ENCODE results near the gene CLIP1.
A peak's percentile ranks its signal among the peaks of the same experiment; 100 is the strongest.

CLIP1 gene

DNA sequence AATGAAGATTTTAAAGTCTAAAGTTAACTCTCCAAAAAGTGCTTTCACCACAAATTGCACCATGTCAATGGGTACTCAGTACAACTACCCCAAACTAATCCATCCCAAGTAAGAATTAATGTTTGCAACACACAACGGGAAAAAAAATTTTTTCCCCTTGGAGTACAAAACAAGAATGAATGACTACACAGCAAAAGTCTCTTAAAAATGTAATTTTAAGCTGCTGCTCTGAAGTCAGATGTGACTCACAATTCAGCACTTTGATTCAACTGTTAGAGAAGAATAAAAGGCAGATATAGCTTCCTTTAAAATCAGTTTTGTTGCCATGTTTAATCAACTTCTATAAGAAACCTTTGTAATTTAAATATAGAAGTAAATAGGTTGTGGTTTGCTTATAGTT is 113.7 kb downstream of the CLIP1 start:
- peaks cover 82% of the 10 kb centered on the region for H3K36me3 Mint-ChIP-seq (ENCODE audit: low read depth)
- no peaks in the 10 kb centered on the region for H3K4me1 Mint-ChIP-seq (ENCODE audit: low read depth)
- H3K4me3 Mint-ChIP-seq: no peak overlapping the region
- H3K27ac Mint-ChIP-seq: no peak overlapping the region
- no peaks in the 10 kb centered on the region for H3K27me3 Mint-ChIP-seq
- H3K9me3 Mint-ChIP-seq: no peaks in the 10 kb centered on the region
- no peak for DNase-seq

DNA sequence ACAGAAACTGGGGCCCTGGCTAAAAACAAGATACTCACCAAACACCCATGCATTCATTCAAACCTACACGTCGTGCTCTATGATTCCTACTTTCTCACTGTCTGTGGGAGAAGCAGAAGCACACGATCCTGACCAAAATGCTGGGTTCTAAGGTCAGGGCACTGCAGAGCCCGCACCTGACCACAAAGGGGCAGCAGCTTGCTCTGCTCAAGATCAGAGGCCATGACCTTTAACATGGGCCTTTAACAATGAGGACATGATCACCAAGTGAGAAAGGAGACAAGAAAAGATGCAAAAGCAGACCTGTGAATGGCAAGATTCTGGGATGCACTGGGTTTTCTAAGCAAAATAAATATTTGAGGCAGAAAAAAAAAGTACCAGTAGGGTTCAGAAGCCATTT is 116.1 kb downstream of the CLIP1 start:
- peak overlapping the region; percentile 24 for H3K27ac Mint-ChIP-seq
- H3K36me3 Mint-ChIP-seq (ENCODE audit: low read depth): peaks cover 79% of the 10 kb centered on the region
- no peak for DNase-seq
- no peaks in the 10 kb centered on the region for H3K9me3 Mint-ChIP-seq
- H3K4me3 Mint-ChIP-seq: no peak overlapping the region
- no peaks in the 10 kb centered on the region for H3K27me3 Mint-ChIP-seq
- H3K4me1 Mint-ChIP-seq (ENCODE audit: low read depth): no peaks in the 10 kb centered on the region

DNA sequence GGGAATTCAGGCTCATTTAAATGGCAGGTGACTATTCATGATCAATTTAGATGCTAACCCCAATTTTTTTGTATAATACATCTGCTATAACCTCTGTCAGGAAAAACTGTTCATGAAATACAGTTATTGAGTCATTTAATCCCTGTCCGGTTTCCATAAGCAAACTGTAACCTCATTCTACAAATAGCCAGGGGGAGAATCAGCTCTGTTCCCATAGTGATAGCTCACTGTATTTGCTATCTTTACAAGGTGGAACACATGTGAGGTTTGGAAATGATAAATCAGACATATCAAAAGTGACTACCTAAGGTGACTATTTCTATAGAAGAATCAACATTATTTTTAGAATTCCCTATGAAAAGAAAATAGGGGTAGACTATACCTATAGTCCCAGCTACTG is 117.5 kb downstream of the CLIP1 start:
- no peak overlapping the region for H3K27ac Mint-ChIP-seq
- peaks cover 73% of the 10 kb centered on the region for H3K36me3 Mint-ChIP-seq (ENCODE audit: low read depth)

DNA sequence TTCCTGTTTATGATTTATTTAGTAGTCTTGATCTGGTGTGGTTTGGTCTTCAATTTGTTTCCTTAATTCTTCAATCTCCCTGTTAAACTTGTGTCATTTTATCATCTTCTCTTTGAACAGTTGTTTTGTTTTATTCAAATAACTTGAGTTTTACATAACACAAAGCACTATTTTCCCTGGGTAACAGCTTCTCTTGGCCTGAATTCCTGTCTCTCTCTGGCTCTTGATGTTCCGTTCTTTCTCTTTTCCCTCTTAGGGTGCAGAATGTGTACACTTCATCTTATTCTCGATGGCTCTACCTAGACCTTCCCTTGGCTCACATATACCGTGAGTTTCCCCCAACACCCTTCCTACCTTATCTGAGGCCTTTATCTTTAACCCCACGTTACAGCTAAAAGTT is 119.4 kb downstream of the CLIP1 start:
- Mint-ChIP-seq H3K4me1 (ENCODE audit: low read depth) (no peaks in the 10 kb centered on the region), H3K27me3 (no peaks in the 10 kb centered on the region), H3K27ac (no peak overlapping the region), H3K9me3 (no peaks in the 10 kb centered on the region), H3K36me3 (ENCODE audit: low read depth) (peaks cover 72% of the 10 kb centered on the region), H3K4me3 (no peak overlapping the region)
- no peak for DNase-seq

More for the DNA sequence above, 117.5 kb downstream of the CLIP1 start:
- H3K4me1 Mint-ChIP-seq (ENCODE audit: low read depth): no peaks in the 10 kb centered on the region
- H3K4me3 Mint-ChIP-seq: no peak overlapping the region
- no peaks in the 10 kb centered on the region for H3K9me3 Mint-ChIP-seq
- DNase-seq: no peak
- H3K27me3 Mint-ChIP-seq: no peaks in the 10 kb centered on the region

DNA sequence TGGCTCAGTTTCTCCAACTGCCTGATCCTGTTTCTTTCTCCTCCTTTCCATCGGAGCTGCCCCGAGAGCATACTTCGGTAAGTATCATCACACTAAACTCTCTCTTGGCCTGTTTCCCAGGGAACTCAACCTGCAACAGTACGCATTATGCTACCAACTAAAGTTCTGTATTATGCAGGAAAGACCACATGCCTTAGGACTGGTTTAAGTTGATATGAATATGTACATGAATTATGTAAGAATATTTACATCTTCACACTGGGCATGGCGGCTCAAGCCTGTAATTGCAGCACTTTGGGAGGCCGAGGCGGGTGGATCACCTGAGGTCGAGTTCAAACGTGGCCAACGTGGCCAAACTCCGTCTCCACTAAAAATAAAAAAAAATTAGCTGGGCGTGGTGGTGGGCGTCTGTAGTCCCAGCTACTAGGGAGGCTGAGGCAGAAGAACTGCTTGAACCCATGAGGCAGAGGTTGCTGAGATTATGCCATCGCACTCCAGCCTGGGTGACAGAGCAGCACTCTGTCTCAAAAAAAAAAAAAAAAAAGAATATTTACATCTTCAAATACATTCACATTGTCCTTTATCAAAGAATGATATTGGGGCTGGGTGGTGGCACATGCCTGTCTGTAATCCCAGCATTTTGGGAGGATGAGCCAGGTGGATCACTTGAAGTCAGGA is 124.3 kb downstream of the CLIP1 start:
- Mint-ChIP-seq H3K4me1 (ENCODE audit: low read depth) (peaks cover under 1% of the 10 kb centered on the region), H3K9me3 (no peaks in the 10 kb centered on the region), H3K27me3 (no peaks in the 10 kb centered on the region), H3K4me3 (no peak overlapping the region), H3K36me3 (ENCODE audit: low read depth) (peaks cover 64% of the 10 kb centered on the region), H3K27ac (no peak overlapping the region)
- DNase-seq: no peak

DNA sequence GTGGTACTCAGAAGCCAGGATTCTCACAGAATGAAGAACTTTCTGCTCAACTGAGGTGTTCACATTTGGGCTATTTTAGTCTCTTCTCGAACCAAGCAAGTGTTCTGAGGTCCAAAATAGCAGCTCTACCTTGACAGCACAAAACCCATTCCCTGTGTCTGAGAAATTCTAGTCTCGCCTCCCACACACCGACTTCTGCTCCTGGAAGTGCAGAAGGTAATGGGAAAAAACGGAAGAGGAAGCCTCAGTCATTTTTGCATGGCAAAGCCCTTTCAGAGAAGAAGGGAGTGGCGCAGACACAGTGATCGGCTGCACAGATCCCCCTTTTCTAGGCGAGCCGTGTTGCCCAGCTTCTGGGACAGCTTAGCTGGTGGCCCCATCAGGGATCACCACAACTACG is 125.0 kb downstream of the CLIP1 start:
- Mint-ChIP-seq H3K4me3 (no peak overlapping the region), H3K4me1 (ENCODE audit: low read depth) (peaks cover 4% of the 10 kb centered on the region), H3K36me3 (ENCODE audit: low read depth) (peaks cover 65% of the 10 kb centered on the region), H3K27me3 (no peaks in the 10 kb centered on the region), H3K27ac (no peak overlapping the region), H3K9me3 (no peaks in the 10 kb centered on the region)
- no peak for DNase-seq

DNA sequence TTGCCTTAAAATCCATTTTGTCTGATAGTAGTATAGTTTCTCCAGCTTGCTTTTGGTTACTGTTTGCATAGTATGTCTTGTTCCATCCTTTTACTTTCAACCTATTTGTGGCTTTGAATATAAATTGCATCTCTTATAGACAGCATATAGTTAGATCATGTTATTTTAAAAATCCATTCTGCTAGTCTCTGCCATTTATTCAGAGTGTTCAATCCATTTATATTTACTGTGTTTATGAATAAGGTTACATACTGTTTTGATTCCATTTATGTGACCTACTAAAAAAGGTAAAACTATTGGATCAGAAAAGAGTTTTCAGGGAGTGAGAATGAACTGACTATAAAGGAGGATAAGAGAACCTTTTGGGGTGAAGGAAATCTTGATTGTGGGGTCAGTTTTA is 126.6 kb downstream of the CLIP1 start:
- DNase-seq: no peak
- Mint-ChIP-seq H3K9me3 (no peaks in the 10 kb centered on the region), H3K4me3 (no peak overlapping the region), H3K4me1 (ENCODE audit: low read depth) (peaks cover 4% of the 10 kb centered on the region), H3K36me3 (ENCODE audit: low read depth) (peaks cover 68% of the 10 kb centered on the region), H3K27me3 (no peaks in the 10 kb centered on the region), H3K27ac (no peak overlapping the region)

DNA sequence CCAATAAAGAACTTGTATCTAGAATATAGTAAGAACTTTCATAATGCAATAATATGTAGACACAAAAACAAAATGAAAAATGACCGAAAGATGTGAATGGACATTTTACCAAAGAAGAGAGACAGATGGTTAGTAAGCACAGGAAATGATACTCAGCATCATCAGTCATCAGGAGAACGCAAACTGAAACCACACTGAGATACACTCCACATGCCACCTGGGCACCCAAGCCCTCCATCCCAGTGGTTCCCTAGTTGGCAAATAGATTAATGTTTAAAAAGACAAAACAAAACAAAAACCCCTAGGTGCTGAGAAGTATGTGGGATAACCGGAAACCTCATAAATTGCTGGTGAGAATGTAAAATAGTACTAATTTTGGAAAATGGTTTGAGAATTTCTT is 129.4 kb downstream of the CLIP1 start:
- DNase-seq: no peak
- Mint-ChIP-seq H3K36me3 (ENCODE audit: low read depth) (peaks cover 58% of the 10 kb centered on the region), H3K4me3 (no peak overlapping the region), H3K9me3 (no peaks in the 10 kb centered on the region), H3K27ac (peak overlapping the region; percentile 66), H3K27me3 (no peaks in the 10 kb centered on the region), H3K4me1 (ENCODE audit: low read depth) (peaks cover 6% of the 10 kb centered on the region)

DNA sequence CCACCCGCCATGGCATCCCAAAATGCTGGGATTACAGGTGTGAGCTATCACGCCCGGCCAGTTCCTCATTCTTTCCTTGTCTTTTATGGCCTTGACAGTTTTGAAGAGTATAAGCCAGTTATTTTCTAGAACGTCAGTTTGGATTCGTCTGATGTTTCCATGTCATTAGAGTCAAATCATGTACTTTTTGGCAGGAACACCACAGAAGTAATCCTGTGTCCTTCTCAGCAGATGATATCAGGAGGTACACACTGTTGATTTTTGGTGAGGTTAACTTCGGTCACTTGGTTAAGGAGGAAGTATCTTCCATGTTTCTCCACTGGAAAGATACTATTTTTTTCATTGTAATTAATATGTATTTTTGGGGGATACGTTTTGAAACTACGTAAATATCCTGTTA is 131.0 kb downstream of the CLIP1 start:
- Mint-ChIP-seq H3K36me3 (ENCODE audit: low read depth) (peaks cover 56% of the 10 kb centered on the region), H3K4me3 (no peak overlapping the region), H3K9me3 (no peaks in the 10 kb centered on the region), H3K4me1 (ENCODE audit: low read depth) (peaks cover 6% of the 10 kb centered on the region), H3K27me3 (no peaks in the 10 kb centered on the region), H3K27ac (no peak overlapping the region)
- no peak for DNase-seq

DNA sequence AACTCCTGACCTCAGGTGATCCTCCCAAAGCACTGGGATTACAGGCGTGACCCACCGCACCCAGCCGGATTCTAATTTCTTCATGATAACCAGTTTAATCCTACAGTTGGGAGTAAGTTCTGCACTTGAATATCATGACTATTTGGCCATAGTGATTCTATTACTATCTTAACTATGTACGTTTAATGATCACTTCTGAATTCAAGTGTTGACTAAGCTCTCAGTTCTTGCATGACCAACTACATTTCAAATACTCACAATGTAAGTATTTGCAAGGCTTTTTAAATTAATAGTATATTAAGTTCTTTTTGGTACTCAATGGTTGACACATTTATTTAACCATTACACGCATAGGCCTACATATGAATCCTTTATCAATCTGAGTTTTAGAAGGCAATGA is 138.8 kb downstream of the CLIP1 start:
- H3K4me1 Mint-ChIP-seq (ENCODE audit: low read depth): no peaks in the 10 kb centered on the region
- H3K4me3 Mint-ChIP-seq: no peak overlapping the region
- no peaks in the 10 kb centered on the region for H3K27me3 Mint-ChIP-seq
- no peaks in the 10 kb centered on the region for H3K9me3 Mint-ChIP-seq
- H3K27ac Mint-ChIP-seq: no peak overlapping the region
- no peak for DNase-seq
- peaks cover 52% of the 10 kb centered on the region for H3K36me3 Mint-ChIP-seq (ENCODE audit: low read depth)

DNA sequence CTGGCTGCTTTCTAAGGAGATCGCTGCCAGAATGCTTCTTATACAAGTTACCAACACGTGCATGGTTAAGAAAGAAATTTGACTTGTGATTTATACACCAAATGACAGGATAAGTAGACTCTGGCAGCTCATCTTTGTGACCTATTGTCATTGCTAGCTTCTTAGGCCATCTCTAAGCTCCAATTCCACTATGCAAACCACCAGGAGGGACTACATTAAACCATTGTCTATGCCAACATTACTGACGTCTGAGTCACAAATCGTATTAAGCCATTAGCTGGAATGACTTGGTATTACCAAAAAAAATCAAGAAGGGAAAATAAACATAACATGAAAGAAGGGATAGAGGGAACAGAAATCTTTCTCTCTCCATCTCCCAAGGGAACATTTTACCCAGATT is 140.4 kb downstream of the CLIP1 start:
- H3K27ac Mint-ChIP-seq: no peak overlapping the region
- H3K4me1 Mint-ChIP-seq (ENCODE audit: low read depth): no peaks in the 10 kb centered on the region
- peaks cover 52% of the 10 kb centered on the region for H3K36me3 Mint-ChIP-seq (ENCODE audit: low read depth)
- H3K9me3 Mint-ChIP-seq: no peaks in the 10 kb centered on the region
- H3K27me3 Mint-ChIP-seq: no peaks in the 10 kb centered on the region
- no peak overlapping the region for H3K4me3 Mint-ChIP-seq
- no peak for DNase-seq

DNA sequence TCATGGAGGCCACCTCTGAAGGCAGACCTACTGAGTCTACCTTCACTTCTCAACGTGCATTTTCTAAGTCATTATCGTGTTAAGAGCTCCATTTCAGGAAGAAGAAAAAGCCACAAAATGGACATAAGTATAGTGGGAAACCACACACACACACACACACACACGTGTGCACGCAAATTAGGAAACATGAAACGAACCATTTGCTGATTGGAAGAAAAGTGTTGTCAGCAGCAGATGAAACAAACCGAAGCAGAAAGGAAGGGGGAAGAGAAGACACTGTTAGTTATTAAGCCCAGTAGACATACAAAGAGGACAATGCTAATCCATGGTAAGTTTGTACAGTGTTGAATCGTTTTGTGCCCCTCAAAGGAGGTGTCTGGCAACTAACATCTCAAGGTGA is 146.2 kb downstream of the CLIP1 start:
- DNase-seq: no peak
- H3K4me1 Mint-ChIP-seq (ENCODE audit: low read depth): no peaks in the 10 kb centered on the region
- no peak overlapping the region for H3K27ac Mint-ChIP-seq
- no peaks in the 10 kb centered on the region for H3K27me3 Mint-ChIP-seq
- peaks cover 62% of the 10 kb centered on the region for H3K36me3 Mint-ChIP-seq (ENCODE audit: low read depth)
- H3K9me3 Mint-ChIP-seq: no peaks in the 10 kb centered on the region
- no peak overlapping the region for H3K4me3 Mint-ChIP-seq

DNA sequence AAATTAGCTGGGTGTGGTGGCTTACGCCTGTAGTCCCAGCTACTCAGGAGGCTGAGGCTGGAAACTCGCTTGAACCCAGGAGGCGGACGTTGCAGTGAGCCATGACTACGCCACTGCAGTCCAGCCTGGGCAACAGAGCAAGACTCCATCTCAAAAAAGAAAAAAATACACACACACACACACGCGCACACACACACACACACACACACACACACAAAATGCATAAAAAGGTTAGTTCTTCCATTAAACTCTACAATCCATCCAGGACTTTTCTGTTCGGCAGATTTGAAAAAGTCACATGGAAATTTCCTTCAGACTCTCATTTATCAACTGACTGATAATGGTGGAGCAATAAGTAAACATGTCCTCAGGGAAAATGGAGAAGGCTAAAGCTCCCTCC is 147.0 kb downstream of the CLIP1 start:
- Mint-ChIP-seq H3K27ac (no peak overlapping the region), H3K9me3 (no peaks in the 10 kb centered on the region), H3K4me1 (ENCODE audit: low read depth) (no peaks in the 10 kb centered on the region), H3K27me3 (no peaks in the 10 kb centered on the region), H3K36me3 (ENCODE audit: low read depth) (peaks cover 60% of the 10 kb centered on the region), H3K4me3 (no peak overlapping the region)
- no peak for DNase-seq

DNA sequence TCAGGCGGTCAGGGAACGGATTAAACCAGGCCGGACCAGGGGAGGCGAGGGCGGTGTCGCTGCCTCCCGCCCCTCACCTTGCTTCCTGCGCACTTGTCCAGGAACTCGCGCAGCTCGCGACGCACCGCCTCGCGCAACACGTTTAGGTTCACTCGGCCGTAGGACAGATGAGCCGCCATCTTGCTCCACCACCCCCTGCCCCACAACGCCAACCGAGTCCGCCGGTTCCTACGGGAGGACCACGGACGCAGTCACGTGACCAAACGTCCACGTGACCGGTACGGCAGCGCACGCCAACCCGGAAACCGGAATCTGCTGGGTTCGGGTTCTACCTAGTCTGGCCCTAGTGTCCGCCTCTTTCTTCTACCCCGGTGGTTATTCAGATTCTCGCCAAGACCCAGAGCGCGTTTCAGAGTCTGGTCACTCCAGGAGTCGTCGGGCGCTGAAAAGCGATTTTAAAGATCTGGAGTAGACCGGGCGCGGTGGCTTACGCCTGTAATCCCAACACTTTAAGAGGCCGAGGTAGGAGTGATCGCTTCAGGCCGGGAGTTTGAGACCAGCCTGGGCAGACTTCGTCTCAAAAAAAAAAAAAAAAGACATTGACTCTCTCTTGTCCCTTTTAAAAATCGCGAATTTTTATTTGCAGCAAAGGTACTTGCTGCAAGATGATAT is 156.1 kb downstream of the CLIP1 start, which contains the start of gene VPS33A:
VPS33A (minus strand) TSS at position 265 of the 672 bp plus-strand sequence; CDS start at position 179, 86 bp downstream.
- no peaks in the 10 kb centered on the region for H3K9me3 Mint-ChIP-seq
- H3K27me3 Mint-ChIP-seq: peaks cover 2% of the 10 kb centered on the region
- peaks cover 44% of the 10 kb centered on the region for H3K36me3 Mint-ChIP-seq (ENCODE audit: low read depth)
- H3K4me3 Mint-ChIP-seq: peak within 1 kb of the TSS; percentile 91
- DNase-seq: peak; percentile 95
- H3K4me1 Mint-ChIP-seq (ENCODE audit: low read depth): peaks cover 28% of the 10 kb centered on the region
- H3K27ac Mint-ChIP-seq: peak within 1 kb of the TSS; percentile 98

DNA sequence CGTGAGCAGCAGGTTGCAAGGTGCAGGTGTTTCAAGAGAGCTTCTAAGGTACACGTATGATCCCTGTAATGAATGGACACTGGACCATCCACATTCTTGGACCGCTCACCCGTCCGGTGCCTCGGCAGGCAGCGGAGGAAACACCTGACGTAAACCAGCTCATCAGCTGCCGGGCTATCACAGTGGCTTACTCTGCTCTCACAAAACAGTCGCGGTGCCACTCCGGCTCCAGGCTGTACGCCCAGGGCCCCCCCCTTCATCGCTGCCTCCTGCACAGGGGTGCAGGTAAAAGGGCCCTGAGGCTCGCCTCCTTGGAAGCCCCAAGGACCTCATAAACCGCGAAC is 156.6 kb downstream of the CLIP1 start:
- Mint-ChIP-seq H3K4me1 (ENCODE audit: low read depth) (peaks cover 31% of the 10 kb centered on the region), H3K4me3 (peak overlapping the region; percentile 91), H3K27me3 (peaks cover 2% of the 10 kb centered on the region), H3K36me3 (ENCODE audit: low read depth) (peaks cover 47% of the 10 kb centered on the region), H3K27ac (peak overlapping the region; percentile 98), H3K9me3 (no peaks in the 10 kb centered on the region)
- DNase-seq: no peak
